HepG2 (cell line): ENCODE results near the gene BNC1. TPM values are rescaled to one million over a fixed set of nuclear protein-coding genes. Genes with fewer than 3 reads are reported as not detected.

Experiments used
- ATAC-seq: fragments of 200-7000 bp; cut with Tn5 transposase; 3 replicates; pipeline ENCODE4 v1.9.1; 2020; ENCODE audit warnings: mild to moderate bottlenecking, moderate library complexity
- BruUV-seq: library from RNA; stranded (reverse); fragments of 400-500 nt; replicated peaks from 2 replicates; lab custom pipeline; 2021; lab: Mats Ljungman, UMichigan
- CTCF ChIA-PET: fragments of 300-600 bp; formaldehyde crosslinking; extraction: SDS; loops from one replicate; lab custom pipeline; 2021; ENCODE audit warnings: low total read pairs, inconsistent platforms, low intra/inter-chr PET ratio; lab: Yijun Ruan, JAX
- POLR2A ChIA-PET: fragments of 350-600 bp; sonication (Branson Sonifier 250); formaldehyde crosslinking; loops from one replicate; lab custom pipeline; 2020; ENCODE audit warnings: antibody characterized with exemption, inconsistent platforms; lab: Yijun Ruan, JAX
- DNase-seq: peaks from one replicate; pipeline ENCODE4 v3.0.0-alpha.2; 2015; ENCODE audit warnings: low spot score
- FAIRE-seq: peaks from 3 replicates; lab custom pipeline; 2011; peaks lifted over from hg19 to GRCh38; lab: Jason Lieb, UNC
- H2AFZ ChIP-seq: one replicate; pipeline ENCODE4 v1.6.1; 2011; ENCODE audit warnings: low read length, inconsistent platforms
- H3K27ac ChIP-seq: fragments of 300-600 bp; 3 replicates; pipeline ENCODE4 v1.8.0; 2011; ENCODE audit warnings: mixed run types, mild to moderate bottlenecking, mixed read lengths, low read length, inconsistent platforms; ENCODE audit not compliant: insufficient read depth; ENCODE audit errors: extremely low read length
- H3K27me3 ChIP-seq, 2 experiments: fragments of 200-600 bp in 1 of 2; 2 replicates in 1 of 2; 3 replicates in 1 of 2; pipeline versions ENCODE4 v1.6.0 to v1.8.0; 2011; ENCODE audit warnings: low read length in 2 of 2, mild to moderate bottlenecking in 2 of 2, moderate library complexity in 2 of 2, inconsistent platforms in 1 of 2; ENCODE audit not compliant: insufficient read depth in 2 of 2, control insufficient read depth in 1 of 2
- H3K36me3 ChIP-seq, 2 experiments: fragments of 200-600 bp in 1 of 2; replicated peaks in 1 of 2; 2 replicates in 1 of 2; 3 replicates in 1 of 2; pipeline versions ENCODE4 v1.5.1 to v1.8.0; 2011; ENCODE audit warnings: low read length in 2 of 2, inconsistent platforms in 1 of 2; ENCODE audit not compliant: insufficient read depth in 2 of 2, control insufficient read depth in 1 of 2
- H3K4me1 ChIP-seq: 2 replicates; pipeline ENCODE4 v1.5.1; 2012; ENCODE audit warnings: low read length, inconsistent platforms; ENCODE audit not compliant: insufficient read depth
- H3K4me2 ChIP-seq: 2 replicates; pipeline ENCODE4 v1.6.0; 2011; ENCODE audit warnings: low read depth, low read length, inconsistent platforms
- H3K4me3 ChIP-seq, 3 experiments: fragments of 200-600 bp in 1 of 3; sonication (generic), shearing (Covaris generic) in 1 of 3; replicated peaks in 1 of 3; 2 replicates each; pipeline ENCODE4 v1.5.1; 2011 to 2016; ENCODE audit warnings: low read length in 3 of 3, inconsistent platforms in 2 of 3, low read depth in 2 of 3, mild to moderate bottlenecking in 2 of 3, control low read depth in 1 of 3, mixed read lengths in 1 of 3; ENCODE audit not compliant: insufficient read depth in 1 of 3
- H3K79me2 ChIP-seq: one replicate; pipeline ENCODE4 v1.6.1; 2011; ENCODE audit warnings: low read length, inconsistent platforms; ENCODE audit not compliant: insufficient read depth
- H3K9ac ChIP-seq: 2 replicates; pipeline ENCODE4 v1.6.0; 2011; ENCODE audit warnings: mild to moderate bottlenecking, low read depth, low read length, inconsistent platforms; ENCODE audit not compliant: insufficient read depth
- H3K9me3 ChIP-seq: 2 replicates; pipeline ENCODE4 v1.5.1; 2012; ENCODE audit warnings: mild to moderate bottlenecking, low read length
- H4K20me1 ChIP-seq: 2 replicates; pipeline ENCODE4 v1.6.0; 2011; ENCODE audit warnings: inconsistent platforms, mild to moderate bottlenecking, low read length, moderate library complexity; ENCODE audit not compliant: insufficient read depth
- CENPX ChIP-seq: sonication (generic); formaldehyde crosslinking; IDR thresholded peaks from 2 replicates; pipeline ENCODE4 v1.9.0; 2021; ENCODE audit warnings: mild to moderate bottlenecking, missing genetic modification reagents, moderate library complexity
- FOXJ3 ChIP-seq: sonication (generic); formaldehyde crosslinking; IDR thresholded peaks from 2 replicates; pipeline ENCODE4 v1.4.0; 2020; ENCODE audit warnings: missing genetic modification reagents, mild to moderate bottlenecking, borderline replicate concordance
- HNRNPL ChIP-seq: fragments of 200-400 bp; formaldehyde crosslinking; IDR thresholded peaks from 2 replicates; pipeline ENCODE4 v1.6.1; 2017; ENCODE audit warnings: mild to moderate bottlenecking, low read depth, low read length
- KLF13 ChIP-seq: sonication (generic); formaldehyde crosslinking; IDR thresholded peaks from 2 replicates; pipeline ENCODE4 v1.4.0; 2020; ENCODE audit warnings: mild to moderate bottlenecking, missing genetic modification reagents
- LCORL ChIP-seq, 2 experiments: fragments of 450-650 bp in 1 of 2; sonication (generic) in 1 of 2; formaldehyde crosslinking in 1 of 2; IDR thresholded peaks; 2 replicates each; pipeline versions ENCODE4 v1.5.0 to v1.6.1; 2017 to 2020; ENCODE audit warnings: antibody characterized with exemption in 1 of 2, missing genetic modification reagents in 1 of 2
- MEIS1 ChIP-seq: sonication (generic); formaldehyde crosslinking; IDR thresholded peaks from 2 replicates; pipeline ENCODE4 v1.9.0; 2021; ENCODE audit warnings: mild to moderate bottlenecking, missing genetic modification reagents, moderate library complexity, borderline replicate concordance
- PLRG1 ChIP-seq: fragments of 450-650 bp; conservative IDR thresholded peaks from 2 replicates; pipeline ENCODE4 v1.6.1; 2016
- SAFB2 ChIP-seq: sonication (generic); formaldehyde crosslinking; IDR thresholded peaks from 2 replicates; pipeline ENCODE4 v1.5.1; 2020; ENCODE audit warnings: missing genetic modification reagents, low read depth, mild to moderate bottlenecking, borderline replicate concordance
- TFAP4 ChIP-seq: sonication (generic); IDR thresholded peaks from 2 replicates; pipeline ENCODE4 v1.6.1; 2016; ENCODE audit warnings: low read depth, borderline replicate concordance
- ZFP37 ChIP-seq: sonication (generic); formaldehyde crosslinking; IDR thresholded peaks from 2 replicates; pipeline ENCODE4 v1.4.0; 2020; ENCODE audit warnings: missing genetic modification reagents, borderline replicate concordance
- ZNF317 ChIP-seq: sonication (generic); formaldehyde crosslinking; IDR thresholded peaks from 2 replicates; pipeline ENCODE4 v1.5.0; 2020; ENCODE audit warnings: mild to moderate bottlenecking, missing genetic modification reagents
- ZNF33B ChIP-seq: sonication (generic); formaldehyde crosslinking; IDR thresholded peaks from 2 replicates; pipeline ENCODE4 v1.5.1; 2020; ENCODE audit warnings: mild to moderate bottlenecking, missing genetic modification reagents
- in situ Hi-C: cut with HindIII; loops from 2 replicates; pipeline ENCODE4 v1.10.0; 2017; ENCODE audit warnings: low pct_unique_long_range_greater_than_20kb; ENCODE audit not compliant: extremely low pct_ligation_motif_present
- intact Hi-C: fragments of 100-400 bp; cut with micrococcal nuclease; formaldehyde crosslinking; loops from one replicate; pipeline ENCODE4 v1.10.0; 2022; ENCODE audit not compliant: unreplicated experiment
- polyA plus RNA-seq, 8 experiments: library from polyadenylated mRNA; depleted of rRNA in 3 of 8; stranded (reverse) in 7 of 8; unstranded in 1 of 8; fragments of >200 nt; fragmentation: Illumina TruSeq in 4 of 8; extraction: Trizol in 4 of 8; gene quantifications; 2 replicates each; pipeline versions ENCODE4 v1.2.1 to v1.2.3, GENCODE V29; 2011 to 2016; ENCODE audit warnings: low read depth in 4 of 8, missing spikeins in 1 of 8, mixed read lengths in 1 of 8; ENCODE audit not compliant: insufficient read depth in 1 of 8
- total RNA-seq, 5 experiments: library from RNA; depleted of rRNA; stranded (reverse); fragments of >200 nt; fragmentation: Illumina TruSeq; extraction: Trizol; gene quantifications; 2 replicates each; pipeline ENCODE4 v1.2.3, GENCODE V29; 2016; ENCODE audit warnings: low read depth in 1 of 5
- TF ChIP-seq, protein P1 (sequence below): fragments of 450-650 bp; IDR thresholded peaks from 2 replicates; pipeline ENCODE4 v1.6.1; 2017
- TF ChIP-seq, protein P2 (sequence below), 2 experiments: sonication (generic) in 1 of 2; formaldehyde crosslinking in 1 of 2; IDR thresholded peaks; 2 replicates each; pipeline versions ENCODE4 v1.4.0 to v1.6.1; 2016 to 2020; ENCODE audit warnings: borderline replicate concordance in 1 of 2, low read depth in 1 of 2, mild to moderate bottlenecking in 1 of 2, missing genetic modification reagents in 1 of 2

Gene BNC1
- total and polyA plus RNA-seq, 2 of the 13 experiments (the other 11 are each of a cell fraction or from before 2014, with no cell fraction given), result not detected

- POLR2A ChIA-PET, result no interaction called here
- in situ Hi-C loops, result no loop called here
- Histone ChIP-seq H3K4me2 (no peak overlapping the region), H3K9me3 (no peaks in the 10 kb centered on the region), H3K4me1 (no peaks in the 10 kb centered on the region), H4K20me1 (no peaks in the 10 kb centered on the region), H3K36me3 (no peaks in the 10 kb centered on the region), H2AFZ (no peak overlapping the region), H3K27ac (no peak overlapping the region), H3K79me2 (no peaks in the 10 kb centered on the region), H3K4me3 (no peak overlapping the region), H3K27me3 (no peaks in the 10 kb centered on the region; a peak in 1 of 5 replicates), H3K9ac (no peak overlapping the region)
- FAIRE-seq (no peak), ATAC-seq (no peak), DNase-seq (no peak)
- TF ChIP-seq TFAP4 (no peak), PLRG1 (no peak), FOXJ3 (CRISPR knock-in tag) (no peak), LCORL (IDR thresholded peaks at IDR 0.05) (no peak), LCORL (CRISPR knock-in tag; IDR thresholded peaks at IDR 0.05) (no peak), KLF13 (CRISPR knock-in tag) (no peak), ZNF33B (CRISPR knock-in tag) (no peak), ZFP37 (CRISPR knock-in tag) (no peak), CENPX (CRISPR knock-in tag) (no peak), MEIS1 (CRISPR knock-in tag) (no peak), ZNF317 (no peak), SAFB2 (CRISPR knock-in tag) (no peak), HNRNPL (no peak)
- TF ChIP-seq, protein P1, sequence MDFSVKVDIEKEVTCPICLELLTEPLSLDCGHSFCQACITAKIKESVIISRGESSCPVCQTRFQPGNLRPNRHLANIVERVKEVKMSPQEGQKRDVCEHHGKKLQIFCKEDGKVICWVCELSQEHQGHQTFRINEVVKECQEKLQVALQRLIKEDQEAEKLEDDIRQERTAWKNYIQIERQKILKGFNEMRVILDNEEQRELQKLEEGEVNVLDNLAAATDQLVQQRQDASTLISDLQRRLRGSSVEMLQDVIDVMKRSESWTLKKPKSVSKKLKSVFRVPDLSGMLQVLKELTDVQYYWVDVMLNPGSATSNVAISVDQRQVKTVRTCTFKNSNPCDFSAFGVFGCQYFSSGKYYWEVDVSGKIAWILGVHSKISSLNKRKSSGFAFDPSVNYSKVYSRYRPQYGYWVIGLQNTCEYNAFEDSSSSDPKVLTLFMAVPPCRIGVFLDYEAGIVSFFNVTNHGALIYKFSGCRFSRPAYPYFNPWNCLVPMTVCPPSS, result no peak
- TF ChIP-seq, protein P2, sequence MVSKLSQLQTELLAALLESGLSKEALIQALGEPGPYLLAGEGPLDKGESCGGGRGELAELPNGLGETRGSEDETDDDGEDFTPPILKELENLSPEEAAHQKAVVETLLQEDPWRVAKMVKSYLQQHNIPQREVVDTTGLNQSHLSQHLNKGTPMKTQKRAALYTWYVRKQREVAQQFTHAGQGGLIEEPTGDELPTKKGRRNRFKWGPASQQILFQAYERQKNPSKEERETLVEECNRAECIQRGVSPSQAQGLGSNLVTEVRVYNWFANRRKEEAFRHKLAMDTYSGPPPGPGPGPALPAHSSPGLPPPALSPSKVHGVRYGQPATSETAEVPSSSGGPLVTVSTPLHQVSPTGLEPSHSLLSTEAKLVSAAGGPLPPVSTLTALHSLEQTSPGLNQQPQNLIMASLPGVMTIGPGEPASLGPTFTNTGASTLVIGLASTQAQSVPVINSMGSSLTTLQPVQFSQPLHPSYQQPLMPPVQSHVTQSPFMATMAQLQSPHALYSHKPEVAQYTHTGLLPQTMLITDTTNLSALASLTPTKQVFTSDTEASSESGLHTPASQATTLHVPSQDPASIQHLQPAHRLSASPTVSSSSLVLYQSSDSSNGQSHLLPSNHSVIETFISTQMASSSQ (IDR thresholded peaks at IDR 0.05; ENCODE audit: low read depth), result no peak
- TF ChIP-seq, protein P2 (CRISPR knock-in tag; IDR thresholded peaks at IDR 0.05; ENCODE audit: borderline replicate concordance), result no peak
- CTCF ChIA-PET, result no interaction called here
- intact Hi-C loops, result no loop called here
- BruUV-seq, result no TSS peak
These were observed 36.4 kb upstream of the BNC1 start for GRCh38 chr15:83320844-83321243.
